H9 (cell line): ENCODE data around the gene SOX12. TPM values are rescaled to one million over a fixed set of nuclear protein-coding genes. Genes with fewer than 3 reads are reported as not detected.

Source experiments
- DNase-seq: peaks from one replicate; pipeline ENCODE4 v3.0.0-alpha.2; 2017
- H2AFZ ChIP-seq: one replicate; pipeline ENCODE4 v1.6.1; 2013; ENCODE audit warnings: mild to moderate bottlenecking, low read length, control low read depth, moderate library complexity
- H2AK5ac ChIP-seq: 2 replicates; pipeline ENCODE4 v1.6.1; 2013; ENCODE audit warnings: low read length, control low read depth, mixed read lengths; ENCODE audit not compliant: insufficient read length
- H2BK120ac ChIP-seq: one replicate; pipeline ENCODE4 v1.6.1; 2013; ENCODE audit warnings: low read depth, mild to moderate bottlenecking, low read length, control low read depth, inconsistent platforms; ENCODE audit not compliant: poor library complexity, severe bottlenecking
- H2BK12ac ChIP-seq: 2 replicates; pipeline ENCODE4 v1.6.1; 2013; ENCODE audit warnings: low read length, control low read depth, mixed read lengths, low read depth; ENCODE audit not compliant: insufficient read length
- H2BK15ac ChIP-seq: 2 replicates; pipeline ENCODE4 v1.6.1; 2013; ENCODE audit warnings: low read depth, low read length, control low read depth
- H2BK20ac ChIP-seq: one replicate; pipeline ENCODE4 v1.6.1; 2013; ENCODE audit warnings: low read depth, mild to moderate bottlenecking, low read length, control low read depth, inconsistent platforms; ENCODE audit not compliant: poor library complexity, severe bottlenecking
- H2BK5ac ChIP-seq: 2 replicates; pipeline ENCODE4 v1.6.1; 2013; ENCODE audit warnings: low read length, control low read depth, mixed read lengths; ENCODE audit not compliant: insufficient read length
- H3K14ac ChIP-seq: 2 replicates; pipeline ENCODE4 v1.6.1; 2013; ENCODE audit warnings: low read length, control low read depth; ENCODE audit not compliant: insufficient read depth
- H3K18ac ChIP-seq: 2 replicates; pipeline ENCODE4 v1.6.1; 2013; ENCODE audit warnings: low read depth, mild to moderate bottlenecking, mixed read lengths, low read length, control low read depth; ENCODE audit not compliant: insufficient read length
- H3K23ac ChIP-seq: 2 replicates; pipeline ENCODE4 v1.6.1; 2013; ENCODE audit warnings: low read length, control low read depth, mixed read lengths, low read depth; ENCODE audit not compliant: insufficient read length
- H3K23me2 ChIP-seq: 2 replicates; pipeline ENCODE4 v1.6.1; 2013; ENCODE audit warnings: low read depth, mild to moderate bottlenecking, mixed read lengths, low read length, control low read depth; ENCODE audit not compliant: insufficient read length, poor library complexity, severe bottlenecking
- H3K27ac ChIP-seq: 2 replicates; pipeline ENCODE4 v1.5.1; 2013; ENCODE audit warnings: low read length, control low read depth, mixed read lengths, low read depth; ENCODE audit not compliant: insufficient read length
- H3K27me3 ChIP-seq: 2 replicates; pipeline ENCODE4 v1.6.1; 2013; ENCODE audit warnings: low read length, control low read depth, inconsistent platforms; ENCODE audit not compliant: insufficient read depth
- H3K4ac ChIP-seq: 2 replicates; pipeline ENCODE4 v1.6.1; 2013; ENCODE audit warnings: low read depth, mild to moderate bottlenecking, control low read depth, inconsistent platforms, low read length, moderate library complexity
- H3K4me1 ChIP-seq: 2 replicates; pipeline ENCODE4 v1.6.1; 2013; ENCODE audit warnings: low read length, control low read depth, inconsistent platforms; ENCODE audit not compliant: insufficient read depth
- H3K4me2 ChIP-seq: 2 replicates; pipeline ENCODE4 v1.6.1; 2013; ENCODE audit warnings: low read length, control low read depth, mixed read lengths; ENCODE audit not compliant: insufficient read length, insufficient read depth
- H3K56ac ChIP-seq: 2 replicates; pipeline ENCODE4 v1.6.1; 2013; ENCODE audit warnings: low read depth, mild to moderate bottlenecking, mixed read lengths, low read length, control low read depth; ENCODE audit not compliant: insufficient read length
- H3K79me1 ChIP-seq: 2 replicates; pipeline ENCODE4 v1.6.1; 2013; ENCODE audit warnings: low read depth, mild to moderate bottlenecking, moderate library complexity, low read length, control low read depth, inconsistent platforms; ENCODE audit not compliant: insufficient read depth, poor library complexity, severe bottlenecking
- H3K79me2 ChIP-seq: 2 replicates; pipeline ENCODE4 v1.6.1; 2013; ENCODE audit warnings: low read length, control low read depth, inconsistent platforms; ENCODE audit not compliant: insufficient read depth
- H3K9ac ChIP-seq: 2 replicates; pipeline ENCODE4 v1.6.1; 2013; ENCODE audit warnings: low read length, control low read depth, mixed read lengths; ENCODE audit not compliant: insufficient read length; ENCODE audit errors: extremely low read depth
- H3K9me3 ChIP-seq: one replicate; pipeline ENCODE4 v1.6.1; 2013; ENCODE audit warnings: low read depth, low read length, inconsistent platforms; ENCODE audit not compliant: control insufficient read depth
- H3T11ph ChIP-seq: one replicate; pipeline ENCODE4 v1.6.1; 2013; ENCODE audit warnings: mild to moderate bottlenecking, low read length, control low read depth, inconsistent platforms
- H4K20me1 ChIP-seq: one replicate; pipeline ENCODE4 v1.6.1; 2013; ENCODE audit not compliant: control insufficient read depth, insufficient read length, insufficient read depth
- H4K5ac ChIP-seq: 2 replicates; pipeline ENCODE4 v1.6.1; 2013; ENCODE audit warnings: low read depth, mild to moderate bottlenecking, mixed read lengths, low read length, control low read depth; ENCODE audit not compliant: insufficient read length
- H4K8ac ChIP-seq: replicated peaks from 2 replicates; pipeline ENCODE4 v1.6.1; 2013; ENCODE audit warnings: low read length, control low read depth, mixed read lengths, low read depth; ENCODE audit not compliant: insufficient read length
- H4K91ac ChIP-seq: 2 replicates; pipeline ENCODE4 v1.6.1; 2013; ENCODE audit warnings: low read depth, mild to moderate bottlenecking, moderate library complexity, mixed read lengths, low read length, control low read depth; ENCODE audit not compliant: insufficient read length
- H3K27ac Mint-ChIP-seq, 3 experiments: 2 replicates in 2 of 3; 3 replicates in 1 of 3; pipeline ENCODE4 v1.8.0; 2020 to 2021; ENCODE audit warnings: mixed read lengths in 3 of 3, mild to moderate bottlenecking in 1 of 3, moderate library complexity in 1 of 3
- H3K27me3 Mint-ChIP-seq: 2 replicates; pipeline ENCODE4 v1.8.0; 2021; ENCODE audit warnings: low read depth, mild to moderate bottlenecking, moderate library complexity, mixed read lengths
- H3K36me3 Mint-ChIP-seq, 3 experiments: 2 replicates in 2 of 3; 3 replicates in 1 of 3; pipeline ENCODE4 v1.8.0; 2020 to 2021; ENCODE audit warnings: low read depth in 3 of 3, mixed read lengths in 3 of 3; ENCODE audit not compliant: insufficient read depth in 1 of 3
- H3K4me1 Mint-ChIP-seq, 2 experiments: 2 replicates each; pipeline ENCODE4 v1.8.0; 2020; ENCODE audit warnings: mixed read lengths in 2 of 2
- H3K4me3 Mint-ChIP-seq, 2 experiments: 2 replicates in 1 of 2; 3 replicates in 1 of 2; pipeline ENCODE4 v1.8.0; 2020 to 2021; ENCODE audit warnings: mild to moderate bottlenecking in 2 of 2, mixed read lengths in 2 of 2, moderate library complexity in 1 of 2
- H3K9me3 Mint-ChIP-seq, 2 experiments: 2 replicates in 1 of 2; 3 replicates in 1 of 2; pipeline ENCODE4 v1.8.0; 2020; ENCODE audit warnings: mild to moderate bottlenecking in 2 of 2, mixed read lengths in 2 of 2, moderate library complexity in 1 of 2
- CTCF ChIP-seq: fragments of 200-600 bp; sonication (generic); conservative IDR thresholded peaks from 3 replicates; pipeline ENCODE4 v1.8.0; 2021; ENCODE audit warnings: antibody characterized with exemption, mild to moderate bottlenecking
- WGBS: extraction: QIAGEN DNeasy Blood & Tissue Kit; methylation state at CpG from one replicate; pipeline ENCODE4 v1.1.7; 2013; ENCODE audit warnings: missing lambda C conversion rate, low lambda C conversion rate, mixed read lengths; ENCODE audit not compliant: insufficient read length; ENCODE audit errors: extremely low coverage; 5-methylcytosine and 5-hydroxymethylcytosine counted together
- total RNA-seq: library from RNA; stranded (reverse); gene quantifications from 2 replicates; pipeline ENCODE4 v1.2.1, GENCODE V29; 2021

The SOX12 gene
- total RNA-seq, 1 experiment from 2014 or later, result 54.4 TPM

DNA sequence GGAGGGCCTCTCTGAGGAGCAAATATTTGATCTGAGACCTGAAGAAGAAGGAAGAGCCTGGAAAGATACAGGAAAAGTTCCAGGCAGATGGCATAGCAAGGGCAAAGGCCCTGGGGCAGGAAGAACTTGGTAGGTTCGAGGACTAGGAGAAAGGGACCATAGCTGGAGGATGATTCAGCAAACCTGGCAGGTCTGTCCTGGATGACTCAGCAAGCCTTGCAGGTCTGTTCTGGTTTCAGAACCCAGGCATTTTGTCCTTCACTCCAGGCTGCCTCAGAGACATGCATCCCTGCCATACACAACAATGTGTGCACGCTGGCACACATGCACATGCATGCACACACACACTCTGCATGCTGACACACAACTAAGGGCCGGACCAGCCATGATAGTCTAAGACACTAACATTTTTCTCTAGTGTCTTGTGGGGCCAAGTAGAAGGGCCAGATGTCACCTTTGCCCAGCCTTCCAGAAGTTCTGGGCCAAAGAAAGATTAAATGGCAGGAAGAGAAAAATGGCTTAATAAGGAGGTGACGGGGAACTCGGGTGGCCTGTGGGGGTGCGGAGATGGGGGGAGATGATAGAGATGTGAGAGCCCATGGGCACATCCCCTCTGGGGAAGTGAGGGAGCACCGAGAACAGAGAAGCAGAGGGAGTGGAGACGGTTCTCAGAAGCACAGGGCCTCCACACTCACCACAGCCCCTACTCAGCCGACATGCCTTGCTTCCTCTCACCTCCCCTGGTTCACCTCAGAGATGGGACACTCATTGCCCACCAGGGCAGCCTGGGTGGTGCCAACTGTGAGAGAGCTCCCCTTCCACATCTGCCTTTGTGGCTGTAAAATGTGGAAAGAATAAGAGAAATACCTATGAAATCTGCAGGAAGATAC is 39.8 kb downstream of the SOX12 start:
- Mint-ChIP-seq H3K36me3 (no peaks in the 10 kb centered on the region), H3K4me3 (no peak overlapping the region), H3K4me1 (peaks cover 11 to 13% of the 10 kb centered on the region in 2 experiments), H3K27me3 (peaks cover 5% of the 10 kb centered on the region), H3K9me3 (no peaks in the 10 kb centered on the region), H3K27ac (peak overlapping the region in 1 of 3 experiments; percentile 31; a peak in 1 of 7 replicates)
- Histone ChIP-seq H3K56ac (no peak overlapping the region), H4K91ac (no peak overlapping the region), H3K27me3 (no peaks in the 10 kb centered on the region), H3K23ac (no peak overlapping the region), H3K23me2 (no peaks in the 10 kb centered on the region), H4K20me1 (peaks cover 3% of the 10 kb centered on the region), H3K4ac (no peak overlapping the region), H2BK5ac (no peak overlapping the region), H2AK5ac (no peak overlapping the region), H2BK20ac (no peak overlapping the region), H2BK15ac (no peak overlapping the region), H2BK12ac (no peak overlapping the region), H3K27ac (no peak overlapping the region), H3K4me1 (no peaks in the 10 kb centered on the region; the same call in 1 of the 2 replicates), H4K8ac (no peak overlapping the region), H3K79me1 (no peaks in the 10 kb centered on the region), H3K79me2 (no peaks in the 10 kb centered on the region), H3K9ac (no peak overlapping the region), H3K9me3 (no peaks in the 10 kb centered on the region), H4K5ac (no peak overlapping the region), H3K18ac (no peak overlapping the region), H2AFZ (no peak overlapping the region), H2BK120ac (no peak overlapping the region), H3T11ph (no peak overlapping the region), H3K4me2 (no peak overlapping the region), H3K14ac (no peak overlapping the region)
- TF ChIP-seq CTCF, result no peak
- DNase-seq, result no peak
- no CpG with 5 or more reads among the region's 9 CpGs for WGBS
